Keratinocyte (primary cell): Measurements from ENCODE around the gene STMN3.
"Not testable (repeated sequence)": the region's sequence is repeated elsewhere in the genome, so short reads cannot be mapped to it uniquely, and the experiment has no call there.

ENCODE experiments used
- EZH2 ChIP-seq: IDR thresholded peaks from one replicate; pipeline ENCODE4 v1.6.1; 2012; ENCODE audit warnings: inconsistent platforms, mild to moderate bottlenecking, low read length, moderate library complexity
- TF ChIP-seq, protein P1 (sequence below), 3 experiments: IDR thresholded peaks in 1 of 3; conservative IDR thresholded peaks in 1 of 3; optimal IDR thresholded peaks in 1 of 3; 2 replicates in 2 of 3; 3 replicates in 1 of 3; pipeline versions ENCODE3 to v1.5.1; 2011; ENCODE audit warnings: low read length in 3 of 3, mild to moderate bottlenecking in 3 of 3, moderate library complexity in 2 of 3, control low read depth in 1 of 3, inconsistent platforms in 1 of 3; ENCODE audit not compliant: insufficient read depth in 2 of 3; ENCODE audit errors: extremely low read depth in 1 of 3

DNA sequence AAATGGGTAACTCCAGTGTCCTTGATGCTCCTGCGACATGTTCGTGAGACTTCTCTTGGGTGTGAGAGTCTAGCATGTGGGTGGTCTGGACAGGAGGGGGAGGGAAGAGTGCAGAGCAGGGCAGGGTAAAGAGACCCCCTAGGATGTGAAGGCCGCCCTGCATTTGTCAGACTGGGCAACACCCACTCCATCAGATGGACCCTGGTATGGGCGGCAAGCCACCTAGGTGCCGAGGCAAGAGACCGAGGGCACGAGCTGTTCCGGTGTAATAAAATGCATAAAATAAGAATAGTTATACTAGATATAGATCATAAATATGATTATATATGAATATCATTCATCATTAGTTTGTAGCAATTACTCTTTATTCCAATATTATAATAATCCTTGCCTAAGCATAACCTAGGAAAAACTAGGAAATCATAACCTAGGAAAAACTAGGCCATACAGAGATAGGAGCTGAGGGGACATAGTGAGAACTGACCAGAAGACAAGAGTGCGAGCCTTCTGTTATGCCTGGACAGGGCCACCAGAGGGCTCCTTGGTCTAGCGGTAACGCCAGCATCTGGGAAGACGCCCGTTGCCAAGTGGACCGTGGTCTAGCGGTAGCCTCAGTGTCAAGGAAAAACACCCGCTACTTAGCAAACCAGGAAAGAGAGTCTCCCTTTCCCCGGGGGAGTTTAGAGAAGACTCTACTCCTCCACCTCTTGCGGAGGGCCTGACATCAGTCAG lies 39.2 kb downstream of the STMN3 start:
- not testable (repeated sequence) for TF ChIP-seq EZH2
- TF ChIP-seq, protein P1, sequence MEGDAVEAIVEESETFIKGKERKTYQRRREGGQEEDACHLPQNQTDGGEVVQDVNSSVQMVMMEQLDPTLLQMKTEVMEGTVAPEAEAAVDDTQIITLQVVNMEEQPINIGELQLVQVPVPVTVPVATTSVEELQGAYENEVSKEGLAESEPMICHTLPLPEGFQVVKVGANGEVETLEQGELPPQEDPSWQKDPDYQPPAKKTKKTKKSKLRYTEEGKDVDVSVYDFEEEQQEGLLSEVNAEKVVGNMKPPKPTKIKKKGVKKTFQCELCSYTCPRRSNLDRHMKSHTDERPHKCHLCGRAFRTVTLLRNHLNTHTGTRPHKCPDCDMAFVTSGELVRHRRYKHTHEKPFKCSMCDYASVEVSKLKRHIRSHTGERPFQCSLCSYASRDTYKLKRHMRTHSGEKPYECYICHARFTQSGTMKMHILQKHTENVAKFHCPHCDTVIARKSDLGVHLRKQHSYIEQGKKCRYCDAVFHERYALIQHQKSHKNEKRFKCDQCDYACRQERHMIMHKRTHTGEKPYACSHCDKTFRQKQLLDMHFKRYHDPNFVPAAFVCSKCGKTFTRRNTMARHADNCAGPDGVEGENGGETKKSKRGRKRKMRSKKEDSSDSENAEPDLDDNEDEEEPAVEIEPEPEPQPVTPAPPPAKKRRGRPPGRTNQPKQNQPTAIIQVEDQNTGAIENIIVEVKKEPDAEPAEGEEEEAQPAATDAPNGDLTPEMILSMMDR (optimal IDR thresholded peaks at IDR 0.05 in 1 of 3, IDR thresholded peaks at IDR 0.05 in 1 of 3, conservative IDR thresholded peaks at IDR 0.05 in 1 of 3; ENCODE audit: extremely low read depth in 1 of 3, insufficient read depth in 2 of 3, low read length in 3 of 3), result peak in 1 of 3 experiments; percentile 10
